Measurements from ENCODE around the gene PAX7.

The PAX7 gene

DNA sequence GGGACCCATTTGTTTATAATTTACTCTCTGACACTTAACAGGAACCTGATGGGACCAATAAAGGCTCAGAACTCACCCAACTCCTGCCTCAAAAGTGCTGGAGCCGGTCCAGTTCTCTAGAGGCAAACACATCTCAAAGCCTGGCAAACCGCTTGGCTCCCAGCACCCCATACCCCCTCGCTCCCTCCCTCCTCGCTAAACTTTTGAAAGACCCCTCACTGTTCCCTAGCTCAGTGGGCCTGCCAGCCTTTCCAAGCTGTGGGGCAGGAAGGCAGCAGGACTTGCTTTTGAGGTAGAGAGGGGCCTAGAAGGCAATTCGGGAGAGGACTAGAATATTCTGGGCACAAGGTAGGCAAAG lies 40.2 kb downstream of the PAX7 start:
- Histone ChIP-seq H4K20me1 (ENCODE audit: insufficient read depth, low read length) (peaks cover 9% of the 10 kb centered on the region; the same call in 1 of the 2 replicates), H3K9ac (ENCODE audit: low read depth, low read length) (no peak overlapping the region), H3K4me1 (ENCODE audit: insufficient read depth, low read length) (no peaks in the 10 kb centered on the region), H3K9me3 (ENCODE audit: insufficient read depth, low read length, severe bottlenecking) (no peaks in the 10 kb centered on the region), H3K4me2 (ENCODE audit: insufficient read depth, low read length) (no peak overlapping the region), H3K4me3 (ENCODE audit: low read depth in 1 of 2, low read length in 2 of 2) (no peak overlapping the region), H3K27me3 (ENCODE audit: insufficient read depth, low read length, poor library complexity) (peaks cover 4% of the 10 kb centered on the region), H2AFZ (ENCODE audit: low read depth, low read length) (no peak overlapping the region), H3K36me3 (ENCODE audit: insufficient read depth, low read length) (no peaks in the 10 kb centered on the region), H3K79me2 (ENCODE audit: insufficient read depth, low read length) (no peaks in the 10 kb centered on the region), H3K27ac (ENCODE audit: low read length) (no peak overlapping the region)
- no peak for DNase-seq
- ATAC-seq (ENCODE audit: insufficient read depth, low read depth), result no peak
- TF ChIP-seq EZH2 (IDR thresholded peaks at IDR 0.05; ENCODE audit: borderline replicate concordance, low read depth, low read length, severe bottlenecking), result no peak

DNA sequence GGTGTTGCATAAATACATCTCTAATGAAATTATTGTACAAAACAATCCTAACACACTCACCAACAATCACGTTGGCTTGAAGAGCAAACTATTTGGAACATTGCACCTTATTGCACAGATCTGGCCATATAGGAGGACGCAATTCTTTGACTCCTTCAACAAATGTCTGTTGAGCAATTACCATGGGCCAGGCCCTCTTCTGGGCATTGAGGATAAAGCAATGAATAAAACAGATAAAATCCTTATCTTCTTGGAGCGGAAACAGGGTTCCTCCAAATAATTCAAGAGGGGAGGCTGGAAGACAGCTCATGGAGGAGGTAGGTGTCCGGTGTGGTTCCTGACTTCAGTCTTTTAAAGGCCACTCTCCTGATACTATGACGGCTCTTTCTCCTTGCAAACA lies 43.3 kb downstream of the PAX7 start:
- Histone ChIP-seq H3K36me3 (ENCODE audit: insufficient read depth, low read length) (no peaks in the 10 kb centered on the region), H3K27ac (ENCODE audit: low read length) (no peak overlapping the region), H3K9me3 (ENCODE audit: insufficient read depth, low read length, severe bottlenecking) (no peaks in the 10 kb centered on the region), H4K20me1 (ENCODE audit: insufficient read depth, low read length) (peaks cover 4% of the 10 kb centered on the region; the same call in 1 of the 2 replicates), H3K4me2 (ENCODE audit: insufficient read depth, low read length) (no peak overlapping the region), H3K27me3 (ENCODE audit: insufficient read depth, low read length, poor library complexity) (peaks cover 4% of the 10 kb centered on the region), H3K4me1 (ENCODE audit: insufficient read depth, low read length) (no peaks in the 10 kb centered on the region), H3K4me3 (ENCODE audit: low read depth in 1 of 2, low read length in 2 of 2) (no peak overlapping the region), H3K79me2 (ENCODE audit: insufficient read depth, low read length) (no peaks in the 10 kb centered on the region), H2AFZ (ENCODE audit: low read depth, low read length) (no peak overlapping the region), H3K9ac (ENCODE audit: low read depth, low read length) (no peak overlapping the region)
- ATAC-seq (ENCODE audit: insufficient read depth, low read depth) (no peak), DNase-seq (no peak)
- TF ChIP-seq, protein P1, sequence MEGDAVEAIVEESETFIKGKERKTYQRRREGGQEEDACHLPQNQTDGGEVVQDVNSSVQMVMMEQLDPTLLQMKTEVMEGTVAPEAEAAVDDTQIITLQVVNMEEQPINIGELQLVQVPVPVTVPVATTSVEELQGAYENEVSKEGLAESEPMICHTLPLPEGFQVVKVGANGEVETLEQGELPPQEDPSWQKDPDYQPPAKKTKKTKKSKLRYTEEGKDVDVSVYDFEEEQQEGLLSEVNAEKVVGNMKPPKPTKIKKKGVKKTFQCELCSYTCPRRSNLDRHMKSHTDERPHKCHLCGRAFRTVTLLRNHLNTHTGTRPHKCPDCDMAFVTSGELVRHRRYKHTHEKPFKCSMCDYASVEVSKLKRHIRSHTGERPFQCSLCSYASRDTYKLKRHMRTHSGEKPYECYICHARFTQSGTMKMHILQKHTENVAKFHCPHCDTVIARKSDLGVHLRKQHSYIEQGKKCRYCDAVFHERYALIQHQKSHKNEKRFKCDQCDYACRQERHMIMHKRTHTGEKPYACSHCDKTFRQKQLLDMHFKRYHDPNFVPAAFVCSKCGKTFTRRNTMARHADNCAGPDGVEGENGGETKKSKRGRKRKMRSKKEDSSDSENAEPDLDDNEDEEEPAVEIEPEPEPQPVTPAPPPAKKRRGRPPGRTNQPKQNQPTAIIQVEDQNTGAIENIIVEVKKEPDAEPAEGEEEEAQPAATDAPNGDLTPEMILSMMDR (IDR thresholded peaks at IDR 0.05; ENCODE audit: borderline replicate concordance, extremely low read depth, low read length, poor library complexity, severe bottlenecking), result peak; percentile 11
- TF ChIP-seq EZH2 (IDR thresholded peaks at IDR 0.05; ENCODE audit: borderline replicate concordance, low read depth, low read length, severe bottlenecking), result no peak

DNA sequence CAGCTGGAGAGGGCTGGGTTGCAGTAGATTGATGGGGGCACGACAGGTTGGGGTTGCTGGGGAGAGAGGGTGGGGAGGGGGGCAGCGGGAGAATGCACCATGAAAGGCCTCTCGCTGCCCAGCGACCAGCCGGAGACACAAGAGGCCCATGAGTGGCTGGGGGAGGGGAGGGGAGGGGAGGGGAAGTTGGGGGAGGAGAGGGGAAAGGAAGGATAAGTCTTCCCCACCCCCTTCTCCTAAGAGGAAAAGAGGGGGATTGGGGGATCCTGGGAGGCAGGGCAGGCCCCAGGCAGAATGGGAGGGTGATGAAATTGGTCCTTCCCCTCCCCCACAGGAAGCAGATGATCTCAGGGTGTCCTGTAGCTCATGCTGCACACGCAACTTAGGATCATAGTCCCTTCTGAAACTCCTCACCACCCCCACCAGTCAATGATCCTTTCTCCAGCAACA lies 45.7 kb downstream of the PAX7 start:
- no peak overlapping the region for H3K9ac ChIP-seq (ENCODE audit: low read depth, low read length)
- H3K79me2 ChIP-seq (ENCODE audit: insufficient read depth, low read length), result no peaks in the 10 kb centered on the region
- H3K4me2 ChIP-seq (ENCODE audit: insufficient read depth, low read length), result no peak overlapping the region
- H3K27me3 ChIP-seq (ENCODE audit: insufficient read depth, low read length, poor library complexity), result no peaks in the 10 kb centered on the region
- H3K4me3 ChIP-seq (ENCODE audit: low read depth in 1 of 2, low read length in 2 of 2), result no peak overlapping the region
- H3K27ac ChIP-seq (ENCODE audit: low read length), result no peak overlapping the region
- ATAC-seq (ENCODE audit: insufficient read depth, low read depth) (no peak), DNase-seq (peak; percentile 16)
- no peaks in the 10 kb centered on the region for H3K4me1 ChIP-seq (ENCODE audit: insufficient read depth, low read length)
- H4K20me1 ChIP-seq (ENCODE audit: insufficient read depth, low read length), result no peaks in the 10 kb centered on the region
- H3K36me3 ChIP-seq (ENCODE audit: insufficient read depth, low read length), result no peaks in the 10 kb centered on the region
- no peaks in the 10 kb centered on the region for H3K9me3 ChIP-seq (ENCODE audit: insufficient read depth, low read length, severe bottlenecking)
- TF ChIP-seq, protein P1 (IDR thresholded peaks at IDR 0.05; ENCODE audit: borderline replicate concordance, extremely low read depth, low read length, poor library complexity, severe bottlenecking), result no peak
- no peak for TF ChIP-seq EZH2 (IDR thresholded peaks at IDR 0.05; ENCODE audit: borderline replicate concordance, low read depth, low read length, severe bottlenecking)
- no peak overlapping the region for H2AFZ ChIP-seq (ENCODE audit: low read depth, low read length)

DNA sequence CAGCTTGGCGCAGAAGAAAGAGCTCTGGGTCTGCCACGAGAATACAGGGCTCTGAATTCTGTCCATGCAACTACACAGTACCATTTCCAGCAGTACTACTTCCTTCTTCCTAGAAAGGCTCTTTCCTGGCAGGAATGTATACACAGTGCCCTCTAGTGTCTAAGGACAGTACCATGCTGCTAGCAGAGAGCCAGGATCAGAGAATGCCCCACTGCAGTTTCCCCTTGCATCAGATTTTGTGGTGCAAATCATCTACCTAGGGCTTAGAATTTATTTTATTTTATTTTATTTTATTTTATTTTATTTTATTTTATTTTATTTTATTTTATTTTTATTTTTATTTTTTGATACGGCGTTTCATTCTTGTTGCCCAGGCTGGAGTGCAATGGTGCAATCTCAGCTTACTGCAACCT lies 50.8 kb downstream of the PAX7 start:
- no peaks in the 10 kb centered on the region for H3K27me3 ChIP-seq (ENCODE audit: insufficient read depth, low read length, poor library complexity)
- no peaks in the 10 kb centered on the region for H3K79me2 ChIP-seq (ENCODE audit: insufficient read depth, low read length)
- DNase-seq (peak; percentile 38), ATAC-seq (ENCODE audit: insufficient read depth, low read depth) (peak; percentile 89)
- no peaks in the 10 kb centered on the region for H3K4me1 ChIP-seq (ENCODE audit: insufficient read depth, low read length)
- no peak overlapping the region for H2AFZ ChIP-seq (ENCODE audit: low read depth, low read length)
- no peak for TF ChIP-seq EZH2 (IDR thresholded peaks at IDR 0.05; ENCODE audit: borderline replicate concordance, low read depth, low read length, severe bottlenecking)
- TF ChIP-seq, protein P1 (IDR thresholded peaks at IDR 0.05; ENCODE audit: borderline replicate concordance, extremely low read depth, low read length, poor library complexity, severe bottlenecking), result peak; percentile 79
- no peaks in the 10 kb centered on the region for H3K36me3 ChIP-seq (ENCODE audit: insufficient read depth, low read length)
- H3K4me3 ChIP-seq (ENCODE audit: low read depth in 1 of 2, low read length in 2 of 2), result no peak overlapping the region
- H3K4me2 ChIP-seq (ENCODE audit: insufficient read depth, low read length), result no peak overlapping the region
- H3K9me3 ChIP-seq (ENCODE audit: insufficient read depth, low read length, severe bottlenecking), result no peaks in the 10 kb centered on the region
- no peak overlapping the region for H3K27ac ChIP-seq (ENCODE audit: low read length)
- H4K20me1 ChIP-seq (ENCODE audit: insufficient read depth, low read length), result no peaks in the 10 kb centered on the region
- no peak overlapping the region for H3K9ac ChIP-seq (ENCODE audit: low read depth, low read length)
